ENCODE data around the gene MAP3K15. TPM values are rescaled to one million over a fixed set of nuclear protein-coding genes. Genes with fewer than 3 reads are reported as not detected.

The MAP3K15 gene
- polyA plus RNA-seq, 1 of the 3 experiments (the other 2 are of a cell fraction) = 0.07 TPM

DNA sequence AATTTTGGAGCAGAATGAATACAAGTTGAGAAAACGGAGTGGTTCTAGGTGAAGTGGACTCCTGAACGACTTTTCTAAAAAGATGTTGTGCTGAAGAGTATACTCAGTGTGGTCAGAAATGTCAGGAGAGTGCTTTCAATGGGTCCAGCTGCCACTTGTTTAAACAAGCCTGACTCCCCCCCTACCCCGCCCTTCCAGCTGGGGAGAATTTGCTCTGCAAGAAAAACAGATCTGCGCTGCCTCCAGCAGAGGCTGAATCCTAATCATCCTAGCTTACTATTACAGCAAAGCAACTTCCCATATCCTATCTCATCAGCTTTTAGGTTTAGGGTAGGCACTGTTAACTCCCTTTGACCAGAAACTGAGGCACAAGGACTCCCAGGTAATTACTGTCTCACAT is 1.9 kb downstream of the MAP3K15 start:
- H3K9me3 ChIP-seq = no peaks in the 10 kb centered on the region

DNA sequence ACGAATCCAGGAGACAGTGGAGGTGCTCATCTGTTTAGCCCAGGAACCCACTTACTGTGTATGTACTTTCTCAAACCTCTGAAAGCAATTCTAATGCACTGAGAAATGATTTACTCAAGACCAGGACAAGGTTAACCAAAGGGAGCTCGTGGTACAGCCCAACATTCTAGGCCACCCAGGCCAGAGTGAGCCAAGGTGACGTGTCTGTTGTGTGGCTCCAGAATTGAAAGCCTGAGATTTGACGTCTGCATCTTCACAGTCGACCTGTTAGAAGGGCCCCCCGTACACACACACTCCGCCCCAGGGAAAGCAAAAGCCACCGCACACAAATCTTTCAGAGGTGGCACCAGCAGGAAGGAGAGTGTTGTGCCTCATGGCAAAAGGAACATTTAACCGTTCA is 2.3 kb downstream of the MAP3K15 start:
- WGBS (ENCODE audit: low lambda C conversion rate) = 48% methylated on average over 9 of the region's 9 CpGs
- ChIA-PET POLR2A (no interaction called here), CTCF (no interaction called here)
- TF ChIP-seq, protein P1, sequence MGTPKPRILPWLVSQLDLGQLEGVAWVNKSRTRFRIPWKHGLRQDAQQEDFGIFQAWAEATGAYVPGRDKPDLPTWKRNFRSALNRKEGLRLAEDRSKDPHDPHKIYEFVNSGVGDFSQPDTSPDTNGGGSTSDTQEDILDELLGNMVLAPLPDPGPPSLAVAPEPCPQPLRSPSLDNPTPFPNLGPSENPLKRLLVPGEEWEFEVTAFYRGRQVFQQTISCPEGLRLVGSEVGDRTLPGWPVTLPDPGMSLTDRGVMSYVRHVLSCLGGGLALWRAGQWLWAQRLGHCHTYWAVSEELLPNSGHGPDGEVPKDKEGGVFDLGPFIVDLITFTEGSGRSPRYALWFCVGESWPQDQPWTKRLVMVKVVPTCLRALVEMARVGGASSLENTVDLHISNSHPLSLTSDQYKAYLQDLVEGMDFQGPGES (IDR thresholded peaks at IDR 0.05; ENCODE audit: low read depth, low read length) = no peak
- TF ChIP-seq NFIC (IDR thresholded peaks at IDR 0.05; ENCODE audit: borderline replicate concordance) = no peak
- TF ChIP-seq, protein P2, sequence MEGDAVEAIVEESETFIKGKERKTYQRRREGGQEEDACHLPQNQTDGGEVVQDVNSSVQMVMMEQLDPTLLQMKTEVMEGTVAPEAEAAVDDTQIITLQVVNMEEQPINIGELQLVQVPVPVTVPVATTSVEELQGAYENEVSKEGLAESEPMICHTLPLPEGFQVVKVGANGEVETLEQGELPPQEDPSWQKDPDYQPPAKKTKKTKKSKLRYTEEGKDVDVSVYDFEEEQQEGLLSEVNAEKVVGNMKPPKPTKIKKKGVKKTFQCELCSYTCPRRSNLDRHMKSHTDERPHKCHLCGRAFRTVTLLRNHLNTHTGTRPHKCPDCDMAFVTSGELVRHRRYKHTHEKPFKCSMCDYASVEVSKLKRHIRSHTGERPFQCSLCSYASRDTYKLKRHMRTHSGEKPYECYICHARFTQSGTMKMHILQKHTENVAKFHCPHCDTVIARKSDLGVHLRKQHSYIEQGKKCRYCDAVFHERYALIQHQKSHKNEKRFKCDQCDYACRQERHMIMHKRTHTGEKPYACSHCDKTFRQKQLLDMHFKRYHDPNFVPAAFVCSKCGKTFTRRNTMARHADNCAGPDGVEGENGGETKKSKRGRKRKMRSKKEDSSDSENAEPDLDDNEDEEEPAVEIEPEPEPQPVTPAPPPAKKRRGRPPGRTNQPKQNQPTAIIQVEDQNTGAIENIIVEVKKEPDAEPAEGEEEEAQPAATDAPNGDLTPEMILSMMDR (IDR thresholded peaks at IDR 0.05) = no peak
- no peak for TF ChIP-seq CHD2 (IDR thresholded peaks at IDR 0.05; ENCODE audit: low read length, partially characterized antibody)
- no peak for TF ChIP-seq RXRA (IDR thresholded peaks at IDR 0.05; ENCODE audit: borderline replicate concordance, low read depth)
- no peak for TF ChIP-seq GATA2 (CRISPR knock-in tag; IDR thresholded peaks at IDR 0.05)
- TF ChIP-seq SIN3A (IDR thresholded peaks at IDR 0.05; ENCODE audit: borderline replicate concordance, low read depth, low read length) = no peak
- TF ChIP-seq, protein P3, sequence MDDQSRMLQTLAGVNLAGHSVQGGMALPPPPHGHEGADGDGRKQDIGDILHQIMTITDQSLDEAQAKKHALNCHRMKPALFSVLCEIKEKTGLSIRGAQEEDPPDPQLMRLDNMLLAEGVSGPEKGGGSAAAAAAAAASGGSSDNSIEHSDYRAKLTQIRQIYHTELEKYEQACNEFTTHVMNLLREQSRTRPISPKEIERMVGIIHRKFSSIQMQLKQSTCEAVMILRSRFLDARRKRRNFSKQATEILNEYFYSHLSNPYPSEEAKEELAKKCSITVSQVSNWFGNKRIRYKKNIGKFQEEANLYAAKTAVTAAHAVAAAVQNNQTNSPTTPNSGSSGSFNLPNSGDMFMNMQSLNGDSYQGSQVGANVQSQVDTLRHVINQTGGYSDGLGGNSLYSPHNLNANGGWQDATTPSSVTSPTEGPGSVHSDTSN (IDR thresholded peaks at IDR 0.05) = no peak
- TF ChIP-seq YY1 (IDR thresholded peaks at IDR 0.05; ENCODE audit: low read depth) = no peak
- no peak for TF ChIP-seq EP300 (IDR thresholded peaks at IDR 0.05; ENCODE audit: borderline replicate concordance in 1 of 2, low read depth in 1 of 2, low read length in 1 of 2)
- TF ChIP-seq RAD21 (IDR thresholded peaks at IDR 0.05; ENCODE audit: low read length) = no peak
- TF ChIP-seq, protein P4, sequence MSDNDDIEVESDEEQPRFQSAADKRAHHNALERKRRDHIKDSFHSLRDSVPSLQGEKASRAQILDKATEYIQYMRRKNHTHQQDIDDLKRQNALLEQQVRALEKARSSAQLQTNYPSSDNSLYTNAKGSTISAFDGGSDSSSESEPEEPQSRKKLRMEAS (IDR thresholded peaks at IDR 0.05; ENCODE audit: low read depth) = no peak
- no peak for TF ChIP-seq FOXJ3 (CRISPR knock-in tag; IDR thresholded peaks at IDR 0.05)
- no peak for TF ChIP-seq EZH2phosphoT487 (IDR thresholded peaks at IDR 0.05; ENCODE audit: borderline replicate concordance, low read depth)

More for the DNA sequence above, 1.9 kb downstream of the MAP3K15 start:
- Histone ChIP-seq H2AFZ (ENCODE audit: low read depth) (no peak overlapping the region; the same call in 1 of the 2 replicates), H3K79me2 (ENCODE audit: insufficient read depth) (no peaks in the 10 kb centered on the region), H3K4me2 (peak overlapping the region; percentile 63), H3K9me2 (no peaks in the 10 kb centered on the region), H3K27ac (ENCODE audit: low read depth in 2 of 2, low read length in 1 of 2) (no peak overlapping the region), H3K36me3 (replicated peaks in 1 of 2; ENCODE audit: control insufficient read depth in 1 of 2, insufficient read depth in 2 of 2, low read length in 1 of 2) (no peaks in the 10 kb centered on the region), H3F3A (replicated peaks; ENCODE audit: insufficient read depth) (no peaks in the 10 kb centered on the region), H3K4me3 (ENCODE audit: low read depth in 2 of 2, low read length in 1 of 2) (no peak overlapping the region), H3K9ac (no peak overlapping the region), H3K27me3 (ENCODE audit: insufficient read depth) (peaks cover 12% of the 10 kb centered on the region; the same call in 1 of the 2 replicates), H4K20me1 (ENCODE audit: insufficient read depth) (no peaks in the 10 kb centered on the region), H3K4me1 (ENCODE audit: control insufficient read depth in 1 of 2, insufficient read depth in 2 of 2, low read depth in 1 of 2, low read length in 1 of 2) (peaks cover 0 to 2% of the 10 kb centered on the region in 2 experiments; a peak in 1 of 4 replicates)
- 31% methylated on average over 2 of the region's 4 CpGs for WGBS (ENCODE audit: low lambda C conversion rate)
- ChIA-PET POLR2A (no interaction called here), CTCF (no interaction called here)
- no peak for TF ChIP-seq TEAD4 (IDR thresholded peaks at IDR 0.05; ENCODE audit: borderline replicate concordance, insufficient read depth)
- no peak for TF ChIP-seq JUND (IDR thresholded peaks at IDR 0.05)
- no peak for TF ChIP-seq NFIC (IDR thresholded peaks at IDR 0.05; ENCODE audit: borderline replicate concordance)
- no peak for TF ChIP-seq EZH2phosphoT487 (IDR thresholded peaks at IDR 0.05; ENCODE audit: borderline replicate concordance, low read depth)
- TF ChIP-seq, protein P5, sequence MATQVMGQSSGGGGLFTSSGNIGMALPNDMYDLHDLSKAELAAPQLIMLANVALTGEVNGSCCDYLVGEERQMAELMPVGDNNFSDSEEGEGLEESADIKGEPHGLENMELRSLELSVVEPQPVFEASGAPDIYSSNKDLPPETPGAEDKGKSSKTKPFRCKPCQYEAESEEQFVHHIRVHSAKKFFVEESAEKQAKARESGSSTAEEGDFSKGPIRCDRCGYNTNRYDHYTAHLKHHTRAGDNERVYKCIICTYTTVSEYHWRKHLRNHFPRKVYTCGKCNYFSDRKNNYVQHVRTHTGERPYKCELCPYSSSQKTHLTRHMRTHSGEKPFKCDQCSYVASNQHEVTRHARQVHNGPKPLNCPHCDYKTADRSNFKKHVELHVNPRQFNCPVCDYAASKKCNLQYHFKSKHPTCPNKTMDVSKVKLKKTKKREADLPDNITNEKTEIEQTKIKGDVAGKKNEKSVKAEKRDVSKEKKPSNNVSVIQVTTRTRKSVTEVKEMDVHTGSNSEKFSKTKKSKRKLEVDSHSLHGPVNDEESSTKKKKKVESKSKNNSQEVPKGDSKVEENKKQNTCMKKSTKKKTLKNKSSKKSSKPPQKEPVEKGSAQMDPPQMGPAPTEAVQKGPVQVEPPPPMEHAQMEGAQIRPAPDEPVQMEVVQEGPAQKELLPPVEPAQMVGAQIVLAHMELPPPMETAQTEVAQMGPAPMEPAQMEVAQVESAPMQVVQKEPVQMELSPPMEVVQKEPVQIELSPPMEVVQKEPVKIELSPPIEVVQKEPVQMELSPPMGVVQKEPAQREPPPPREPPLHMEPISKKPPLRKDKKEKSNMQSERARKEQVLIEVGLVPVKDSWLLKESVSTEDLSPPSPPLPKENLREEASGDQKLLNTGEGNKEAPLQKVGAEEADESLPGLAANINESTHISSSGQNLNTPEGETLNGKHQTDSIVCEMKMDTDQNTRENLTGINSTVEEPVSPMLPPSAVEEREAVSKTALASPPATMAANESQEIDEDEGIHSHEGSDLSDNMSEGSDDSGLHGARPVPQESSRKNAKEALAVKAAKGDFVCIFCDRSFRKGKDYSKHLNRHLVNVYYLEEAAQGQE (IDR thresholded peaks at IDR 0.05; ENCODE audit: low read depth, low read length) = no peak
- DNase-seq = peak; percentile 22

More for the DNA sequence above, 2.3 kb downstream of the MAP3K15 start:
- Histone ChIP-seq H3K79me2 (ENCODE audit: insufficient read depth) (no peaks in the 10 kb centered on the region), H3K4me3 (ENCODE audit: low read depth in 2 of 2, low read length in 1 of 2) (no peak overlapping the region), H3K9me3 (no peaks in the 10 kb centered on the region), H3K36me3 (replicated peaks in 1 of 2; ENCODE audit: control insufficient read depth in 1 of 2, insufficient read depth in 2 of 2, low read length in 1 of 2) (no peaks in the 10 kb centered on the region), H2AFZ (ENCODE audit: low read depth) (no peak overlapping the region), H3K4me1 (ENCODE audit: control insufficient read depth in 1 of 2, insufficient read depth in 2 of 2, low read depth in 1 of 2, low read length in 1 of 2) (peaks cover 0 to 2% of the 10 kb centered on the region in 2 experiments; a peak in 1 of 4 replicates), H3K9me2 (no peaks in the 10 kb centered on the region), H3K4me2 (no peak overlapping the region; the same call in 1 of the 2 replicates), H3K9ac (no peak overlapping the region), H3K27me3 (ENCODE audit: insufficient read depth) (peaks cover 16% of the 10 kb centered on the region; the same call in 1 of the 2 replicates), H3F3A (replicated peaks; ENCODE audit: insufficient read depth) (no peaks in the 10 kb centered on the region), H4K20me1 (ENCODE audit: insufficient read depth) (no peaks in the 10 kb centered on the region), H3K27ac (ENCODE audit: low read depth in 2 of 2, low read length in 1 of 2) (no peak overlapping the region)
- no peak for DNase-seq
